HEK293 (cell line): ENCODE measurements around the gene STARD3.

Source experiments
- CTCF ChIA-PET: fragments of 350-600 bp; formaldehyde crosslinking; extraction: SDS; loops from one replicate; lab custom pipeline; 2021; ENCODE audit warnings: antibody characterized with exemption; lab: Yijun Ruan, JAX
- POLR2A ChIA-PET: fragments of 300-600 bp; formaldehyde crosslinking; extraction: SDS; loops from one replicate; lab custom pipeline; 2020; ENCODE audit warnings: antibody characterized with exemption, inconsistent platforms; lab: Yijun Ruan, JAX
- H3K27ac ChIP-seq: fragments of 200-500 bp; sonication (Bioruptor generic); 2 replicates; pipeline ENCODE4 v1.5.1; 2014; ENCODE audit warnings: low read depth, low read length, control low read depth, inconsistent platforms; ENCODE audit errors: extremely low read depth
- H3K36me3 ChIP-seq, 2 experiments: fragments of 200-500 bp in 1 of 2; sonication (Bioruptor generic) in 1 of 2; 1 replicate in 1 of 2; 2 replicates in 1 of 2; pipeline ENCODE4 v1.5.1; 2014 to 2017; ENCODE audit warnings: inconsistent platforms in 2 of 2, low read length in 2 of 2; ENCODE audit not compliant: control insufficient read depth in 2 of 2, insufficient read depth in 1 of 2
- H3K4me1 ChIP-seq: fragments of 200-500 bp; sonication (Bioruptor generic); 2 replicates; pipeline ENCODE4 v1.5.1; 2014; ENCODE audit warnings: mild to moderate bottlenecking, low read length, inconsistent platforms; ENCODE audit not compliant: control insufficient read depth, insufficient read depth
- H3K4me3 ChIP-seq: 2 replicates; pipeline ENCODE4 v1.5.1; 2011; ENCODE audit warnings: low read depth, mild to moderate bottlenecking, control low read depth, low read length, moderate library complexity
- H3K9me3 ChIP-seq: fragments of 200-500 bp; sonication (Bioruptor generic); 2 replicates; pipeline ENCODE4 v1.5.1; 2014; ENCODE audit warnings: low read depth, low read length, inconsistent platforms; ENCODE audit not compliant: control insufficient read depth, insufficient read depth
- BCL11A ChIP-seq: fragments of 450-650 bp; formaldehyde crosslinking; IDR thresholded peaks from 2 replicates; pipeline ENCODE4 v1.5.1; 2016; ENCODE audit warnings: low read depth, missing biosample characterization, missing genetic modification characterization
- BCL11B ChIP-seq: fragments of 450-650 bp; formaldehyde crosslinking; IDR thresholded peaks from 2 replicates; pipeline ENCODE4 v1.5.1; 2016; ENCODE audit warnings: low read depth, missing biosample characterization, missing genetic modification characterization
- YY2 ChIP-seq: fragments of 450-650 bp; formaldehyde crosslinking; IDR thresholded peaks from 2 replicates; pipeline ENCODE4 v1.5.1; 2016; ENCODE audit warnings: missing biosample characterization, missing genetic modification characterization
- ZBTB17 ChIP-seq: fragments of 450-650 bp; formaldehyde crosslinking; IDR thresholded peaks from 2 replicates; pipeline ENCODE4 v1.5.1; 2016; ENCODE audit warnings: missing biosample characterization, missing genetic modification characterization
- ZNF138 ChIP-seq: fragments of 450-650 bp; formaldehyde crosslinking; IDR thresholded peaks from 2 replicates; pipeline ENCODE4 v1.5.1; 2016; ENCODE audit warnings: missing biosample characterization, missing genetic modification characterization, borderline replicate concordance
- ZNF184 ChIP-seq: fragments of 450-650 bp; IDR thresholded peaks from 2 replicates; pipeline ENCODE4 v1.5.1; 2018; ENCODE audit warnings: missing biosample characterization, mild to moderate bottlenecking, missing genetic modification characterization
- ZNF341 ChIP-seq: fragments of 450-650 bp; formaldehyde crosslinking; IDR thresholded peaks from 2 replicates; pipeline ENCODE4; 2016; ENCODE audit warnings: low read depth, missing biosample characterization, missing genetic modification characterization
- ZNF394 ChIP-seq: fragments of 450-650 bp; formaldehyde crosslinking; IDR thresholded peaks from 2 replicates; pipeline ENCODE4 v1.5.1; 2016; ENCODE audit warnings: missing biosample characterization, missing genetic modification characterization, mild to moderate bottlenecking, moderate library complexity, borderline replicate concordance
- ZNF544 ChIP-seq: fragments of 450-650 bp; formaldehyde crosslinking; IDR thresholded peaks from 2 replicates; pipeline ENCODE4 v1.5.0; 2017; ENCODE audit warnings: missing biosample characterization, missing genetic modification characterization
- ZNF600 ChIP-seq: fragments of 450-650 bp; formaldehyde crosslinking; IDR thresholded peaks from 2 replicates; pipeline ENCODE4 v1.5.1; 2016; ENCODE audit warnings: missing biosample characterization, missing genetic modification characterization
- ZNF654 ChIP-seq: fragments of 450-650 bp; formaldehyde crosslinking; IDR thresholded peaks from 2 replicates; pipeline ENCODE4 v1.5.1; 2016; ENCODE audit warnings: low read depth, missing biosample characterization, missing genetic modification characterization
- ZNF658 ChIP-seq: fragments of 450-650 bp; formaldehyde crosslinking; IDR thresholded peaks from 2 replicates; pipeline ENCODE4; 2016; ENCODE audit warnings: missing biosample characterization, missing genetic modification characterization
- ZNF768 ChIP-seq: fragments of 450-650 bp; formaldehyde crosslinking; IDR thresholded peaks from 2 replicates; pipeline ENCODE4 v1.5.1; 2018; ENCODE audit warnings: missing biosample characterization, mild to moderate bottlenecking, missing genetic modification characterization
- TF ChIP-seq, protein P1 (sequence below): fragments of 450-650 bp; formaldehyde crosslinking; IDR thresholded peaks from 2 replicates; pipeline ENCODE4 v1.5.1; 2016; ENCODE audit warnings: missing biosample characterization, missing genetic modification characterization
- TF ChIP-seq, protein P2 (sequence below): IDR thresholded peaks from 2 replicates; pipeline ENCODE4 v1.6.1; 2011; ENCODE audit warnings: mild to moderate bottlenecking, low read depth, low read length, borderline replicate concordance
- TF ChIP-seq, protein P3 (sequence below): fragments of 450-650 bp; formaldehyde crosslinking; IDR thresholded peaks from 2 replicates; pipeline ENCODE4 v1.5.1; 2017; ENCODE audit warnings: missing biosample characterization, missing genetic modification characterization
- TF ChIP-seq, protein P4 (sequence below): sonication (generic); formaldehyde crosslinking; IDR thresholded peaks from 2 replicates; pipeline ENCODE4 v1.8.1; 2022; ENCODE audit warnings: mild to moderate bottlenecking, moderate library complexity, missing genetic modification reagents
- TF ChIP-seq, protein P5 (sequence below): fragments of 450-650 bp; formaldehyde crosslinking; IDR thresholded peaks from 2 replicates; pipeline ENCODE4 v1.5.1; 2017; ENCODE audit warnings: missing biosample characterization, missing genetic modification characterization

STARD3 gene

DNA sequence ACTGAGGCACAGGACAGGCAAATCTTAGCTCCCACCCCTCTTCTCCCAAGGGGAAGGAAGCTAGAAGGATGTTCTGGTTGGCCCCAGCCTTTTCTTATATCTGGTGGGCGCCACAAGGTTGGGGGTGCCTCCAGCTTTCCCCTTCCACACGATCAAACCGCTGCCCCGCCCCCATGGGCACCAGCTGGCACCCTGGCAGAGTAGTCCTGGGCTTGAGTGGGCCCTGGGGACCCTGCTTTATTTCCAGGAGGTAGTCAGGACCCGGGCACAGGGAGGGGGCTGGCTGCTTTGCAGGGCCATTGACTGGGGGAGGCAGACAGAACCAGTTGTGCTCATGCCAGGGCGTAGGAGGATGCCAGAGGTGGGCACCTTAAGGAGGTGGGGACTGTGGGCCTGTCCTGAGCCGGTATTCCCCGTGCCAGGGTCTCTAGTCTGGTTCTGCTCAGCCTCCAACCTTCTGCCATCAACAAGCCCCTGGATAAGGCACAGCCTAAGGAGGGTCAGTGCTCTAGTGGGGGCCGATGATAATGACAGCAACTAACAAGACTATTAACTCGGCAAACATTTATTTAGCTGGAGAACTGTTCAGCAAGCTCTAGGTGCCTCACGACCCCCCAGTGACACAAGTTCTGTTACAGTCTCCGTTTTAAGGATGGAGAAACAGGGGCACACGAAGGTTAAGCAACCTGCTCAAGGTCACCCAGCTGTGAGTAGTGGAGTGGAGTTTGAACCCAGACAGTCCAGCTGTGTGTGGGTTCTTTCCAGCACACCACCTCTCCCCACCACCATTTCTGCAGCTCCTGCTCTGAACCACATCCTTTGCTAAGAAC, 17.8 kb upstream of the STARD3 start (continued):
- TF ChIP-seq ZNF658 (tag by site-specific recombination), result no peak
- TF ChIP-seq ZBTB17, result peak; percentile 47; the same call in 1 of the 2 replicates
- TF ChIP-seq, protein P1, sequence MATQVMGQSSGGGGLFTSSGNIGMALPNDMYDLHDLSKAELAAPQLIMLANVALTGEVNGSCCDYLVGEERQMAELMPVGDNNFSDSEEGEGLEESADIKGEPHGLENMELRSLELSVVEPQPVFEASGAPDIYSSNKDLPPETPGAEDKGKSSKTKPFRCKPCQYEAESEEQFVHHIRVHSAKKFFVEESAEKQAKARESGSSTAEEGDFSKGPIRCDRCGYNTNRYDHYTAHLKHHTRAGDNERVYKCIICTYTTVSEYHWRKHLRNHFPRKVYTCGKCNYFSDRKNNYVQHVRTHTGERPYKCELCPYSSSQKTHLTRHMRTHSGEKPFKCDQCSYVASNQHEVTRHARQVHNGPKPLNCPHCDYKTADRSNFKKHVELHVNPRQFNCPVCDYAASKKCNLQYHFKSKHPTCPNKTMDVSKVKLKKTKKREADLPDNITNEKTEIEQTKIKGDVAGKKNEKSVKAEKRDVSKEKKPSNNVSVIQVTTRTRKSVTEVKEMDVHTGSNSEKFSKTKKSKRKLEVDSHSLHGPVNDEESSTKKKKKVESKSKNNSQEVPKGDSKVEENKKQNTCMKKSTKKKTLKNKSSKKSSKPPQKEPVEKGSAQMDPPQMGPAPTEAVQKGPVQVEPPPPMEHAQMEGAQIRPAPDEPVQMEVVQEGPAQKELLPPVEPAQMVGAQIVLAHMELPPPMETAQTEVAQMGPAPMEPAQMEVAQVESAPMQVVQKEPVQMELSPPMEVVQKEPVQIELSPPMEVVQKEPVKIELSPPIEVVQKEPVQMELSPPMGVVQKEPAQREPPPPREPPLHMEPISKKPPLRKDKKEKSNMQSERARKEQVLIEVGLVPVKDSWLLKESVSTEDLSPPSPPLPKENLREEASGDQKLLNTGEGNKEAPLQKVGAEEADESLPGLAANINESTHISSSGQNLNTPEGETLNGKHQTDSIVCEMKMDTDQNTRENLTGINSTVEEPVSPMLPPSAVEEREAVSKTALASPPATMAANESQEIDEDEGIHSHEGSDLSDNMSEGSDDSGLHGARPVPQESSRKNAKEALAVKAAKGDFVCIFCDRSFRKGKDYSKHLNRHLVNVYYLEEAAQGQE, result no peak
- TF ChIP-seq ZNF341 (tag by site-specific recombination), result no peak
- TF ChIP-seq, protein P2, sequence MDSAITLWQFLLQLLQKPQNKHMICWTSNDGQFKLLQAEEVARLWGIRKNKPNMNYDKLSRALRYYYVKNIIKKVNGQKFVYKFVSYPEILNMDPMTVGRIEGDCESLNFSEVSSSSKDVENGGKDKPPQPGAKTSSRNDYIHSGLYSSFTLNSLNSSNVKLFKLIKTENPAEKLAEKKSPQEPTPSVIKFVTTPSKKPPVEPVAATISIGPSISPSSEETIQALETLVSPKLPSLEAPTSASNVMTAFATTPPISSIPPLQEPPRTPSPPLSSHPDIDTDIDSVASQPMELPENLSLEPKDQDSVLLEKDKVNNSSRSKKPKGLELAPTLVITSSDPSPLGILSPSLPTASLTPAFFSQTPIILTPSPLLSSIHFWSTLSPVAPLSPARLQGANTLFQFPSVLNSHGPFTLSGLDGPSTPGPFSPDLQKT, result no peak
- TF ChIP-seq, protein P3, sequence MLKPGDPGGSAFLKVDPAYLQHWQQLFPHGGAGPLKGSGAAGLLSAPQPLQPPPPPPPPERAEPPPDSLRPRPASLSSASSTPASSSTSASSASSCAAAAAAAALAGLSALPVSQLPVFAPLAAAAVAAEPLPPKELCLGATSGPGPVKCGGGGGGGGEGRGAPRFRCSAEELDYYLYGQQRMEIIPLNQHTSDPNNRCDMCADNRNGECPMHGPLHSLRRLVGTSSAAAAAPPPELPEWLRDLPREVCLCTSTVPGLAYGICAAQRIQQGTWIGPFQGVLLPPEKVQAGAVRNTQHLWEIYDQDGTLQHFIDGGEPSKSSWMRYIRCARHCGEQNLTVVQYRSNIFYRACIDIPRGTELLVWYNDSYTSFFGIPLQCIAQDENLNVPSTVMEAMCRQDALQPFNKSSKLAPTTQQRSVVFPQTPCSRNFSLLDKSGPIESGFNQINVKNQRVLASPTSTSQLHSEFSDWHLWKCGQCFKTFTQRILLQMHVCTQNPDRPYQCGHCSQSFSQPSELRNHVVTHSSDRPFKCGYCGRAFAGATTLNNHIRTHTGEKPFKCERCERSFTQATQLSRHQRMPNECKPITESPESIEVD (tag by site-specific recombination), result no peak
- no peak for TF ChIP-seq YY2 (tag by site-specific recombination)

DNA sequence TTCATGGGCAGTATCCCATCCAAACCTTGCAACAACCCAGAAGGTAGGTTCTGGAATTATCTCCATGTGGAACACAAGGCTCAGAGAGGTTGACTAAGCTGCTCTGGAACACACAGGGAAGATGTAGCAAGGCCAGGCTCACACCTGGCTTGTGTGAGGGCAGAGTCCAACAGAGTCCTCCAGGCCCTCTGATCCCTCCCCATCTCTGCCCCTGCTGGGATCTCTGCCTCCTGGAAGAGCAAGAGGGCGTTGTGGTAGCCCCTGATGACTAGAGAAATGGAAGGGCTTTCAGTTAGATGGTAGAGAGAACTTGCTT, 17.2 kb upstream of the STARD3 start:
- peak; percentile 86; the same call in 1 of the 2 replicates for TF ChIP-seq ZNF600 (tag by site-specific recombination)
- TF ChIP-seq ZNF138, result no peak
- TF ChIP-seq ZNF184, result no peak
- TF ChIP-seq ZNF768 (tag by site-specific recombination), result 0 out of 2 replicates have a peak, but pooled peaks have one; percentile 37
- H3K36me3 ChIP-seq, result no peaks in the 10 kb centered on the region
- CTCF ChIA-PET, result interaction anchor here (1.0 to 11.8 kb wide), 16 partner anchors 8 to 414 kb away, joined by 3 to 475 read pairs (median 22); partner anchors contain the start of genes PNMT, STARD3 and TCAP
- H3K4me3 ChIP-seq, result no peak overlapping the region
- no peak overlapping the region for H3K27ac ChIP-seq
- POLR2A ChIA-PET, result interaction anchor here (0.6 to 2.1 kb wide), 2 partner anchors 11 to 415 kb away, joined by 4 to 6 read pairs; no protein-coding TSS in a partner anchor
- peaks cover 4% of the 10 kb centered on the region for H3K4me1 ChIP-seq
- no peaks in the 10 kb centered on the region for H3K9me3 ChIP-seq

DNA sequence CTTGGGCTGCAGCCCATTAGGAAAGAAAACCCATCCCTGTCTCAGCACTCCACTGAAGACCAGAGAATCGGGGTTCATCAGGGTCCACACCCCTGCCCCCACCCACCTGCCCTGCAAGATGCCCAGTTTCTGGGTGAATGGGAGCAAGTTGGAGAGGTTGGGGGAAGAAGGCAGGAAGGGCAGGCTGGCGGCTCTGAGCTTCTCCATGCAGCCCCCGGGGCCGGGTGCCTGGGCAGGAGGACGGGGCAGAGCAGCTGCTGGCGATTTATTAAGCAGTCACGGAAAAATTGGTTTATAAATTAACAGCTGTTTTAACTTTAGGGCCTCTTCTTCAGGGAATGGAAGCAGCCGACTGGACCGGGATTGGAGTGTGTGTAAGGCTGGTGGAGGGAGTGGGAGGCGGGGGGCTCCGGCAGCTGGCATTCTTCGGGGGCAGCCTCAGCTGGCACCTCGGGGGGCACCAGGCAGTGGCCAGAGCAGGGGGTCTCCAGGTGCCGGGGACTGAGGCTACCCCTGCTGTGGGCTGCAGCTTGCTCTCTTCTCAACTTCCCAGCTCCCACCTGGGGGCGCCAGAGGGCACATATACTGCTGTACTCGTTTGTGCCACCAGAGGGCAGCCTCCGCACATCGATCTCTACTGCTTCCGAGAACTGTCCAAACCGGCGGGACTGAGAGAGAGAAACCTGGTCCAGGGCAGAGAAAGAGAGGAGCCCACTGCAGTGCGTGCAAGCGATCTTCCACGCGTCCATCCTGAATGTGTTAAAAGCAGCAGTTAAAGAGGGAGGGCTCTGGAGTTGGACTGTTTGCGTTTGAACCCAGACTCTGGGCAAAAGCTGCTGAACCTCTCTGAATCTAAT, 15.2 kb upstream of the STARD3 start:
- no peaks in the 10 kb centered on the region for H3K9me3 ChIP-seq
- ChIA-PET POLR2A (interaction anchor here (0.5 to 1.3 kb wide), 8 partner anchors 12 to 359 kb away, joined by 3 to 7 read pairs (median 4); partner anchors contain the start of genes ERBB2, PGAP3 and PSMD3), CTCF (interaction anchor here (0.5 to 11.8 kb wide), 99 partner anchors 10 to 984 kb away, joined by 3 to 475 read pairs (median 5); partner anchors contain the start of genes CSF3, ERBB2, MIEN1 and NEUROD2)
- peaks cover 4% of the 10 kb centered on the region for H3K4me1 ChIP-seq
- H3K27ac ChIP-seq, result no peak overlapping the region
- no peaks in the 10 kb centered on the region for H3K36me3 ChIP-seq
- no peak overlapping the region for H3K4me3 ChIP-seq
- TF ChIP-seq BCL11A (no peak), ZNF654 (tag by site-specific recombination) (peak; percentile 99), ZNF658 (tag by site-specific recombination) (no peak), BCL11B (tag by site-specific recombination) (no peak), ZNF394 (tag by site-specific recombination) (no peak), ZNF544 (tag by site-specific recombination) (no peak)
- TF ChIP-seq, protein P4, sequence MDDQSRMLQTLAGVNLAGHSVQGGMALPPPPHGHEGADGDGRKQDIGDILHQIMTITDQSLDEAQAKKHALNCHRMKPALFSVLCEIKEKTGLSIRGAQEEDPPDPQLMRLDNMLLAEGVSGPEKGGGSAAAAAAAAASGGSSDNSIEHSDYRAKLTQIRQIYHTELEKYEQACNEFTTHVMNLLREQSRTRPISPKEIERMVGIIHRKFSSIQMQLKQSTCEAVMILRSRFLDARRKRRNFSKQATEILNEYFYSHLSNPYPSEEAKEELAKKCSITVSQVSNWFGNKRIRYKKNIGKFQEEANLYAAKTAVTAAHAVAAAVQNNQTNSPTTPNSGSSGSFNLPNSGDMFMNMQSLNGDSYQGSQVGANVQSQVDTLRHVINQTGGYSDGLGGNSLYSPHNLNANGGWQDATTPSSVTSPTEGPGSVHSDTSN, result 0 out of 2 replicates have a peak, but pooled peaks have one; percentile 37
- TF ChIP-seq, protein P5, sequence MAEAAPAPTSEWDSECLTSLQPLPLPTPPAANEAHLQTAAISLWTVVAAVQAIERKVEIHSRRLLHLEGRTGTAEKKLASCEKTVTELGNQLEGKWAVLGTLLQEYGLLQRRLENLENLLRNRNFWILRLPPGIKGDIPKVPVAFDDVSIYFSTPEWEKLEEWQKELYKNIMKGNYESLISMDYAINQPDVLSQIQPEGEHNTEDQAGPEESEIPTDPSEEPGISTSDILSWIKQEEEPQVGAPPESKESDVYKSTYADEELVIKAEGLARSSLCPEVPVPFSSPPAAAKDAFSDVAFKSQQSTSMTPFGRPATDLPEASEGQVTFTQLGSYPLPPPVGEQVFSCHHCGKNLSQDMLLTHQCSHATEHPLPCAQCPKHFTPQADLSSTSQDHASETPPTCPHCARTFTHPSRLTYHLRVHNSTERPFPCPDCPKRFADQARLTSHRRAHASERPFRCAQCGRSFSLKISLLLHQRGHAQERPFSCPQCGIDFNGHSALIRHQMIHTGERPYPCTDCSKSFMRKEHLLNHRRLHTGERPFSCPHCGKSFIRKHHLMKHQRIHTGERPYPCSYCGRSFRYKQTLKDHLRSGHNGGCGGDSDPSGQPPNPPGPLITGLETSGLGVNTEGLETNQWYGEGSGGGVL (tag by site-specific recombination), result no peak
